ENCODE measurements around the gene AURKAIP1. TPM values are rescaled to one million over a fixed set of nuclear protein-coding genes. Genes with fewer than 3 reads are reported as not detected.
"Not testable (repeated sequence)": the region's sequence is repeated elsewhere in the genome, so short reads cannot be mapped to it uniquely, and the experiment has no call there.

Gene AURKAIP1
- total RNA-seq, 2 donors from 2014 or later = 152 to 161 TPM

DNA sequence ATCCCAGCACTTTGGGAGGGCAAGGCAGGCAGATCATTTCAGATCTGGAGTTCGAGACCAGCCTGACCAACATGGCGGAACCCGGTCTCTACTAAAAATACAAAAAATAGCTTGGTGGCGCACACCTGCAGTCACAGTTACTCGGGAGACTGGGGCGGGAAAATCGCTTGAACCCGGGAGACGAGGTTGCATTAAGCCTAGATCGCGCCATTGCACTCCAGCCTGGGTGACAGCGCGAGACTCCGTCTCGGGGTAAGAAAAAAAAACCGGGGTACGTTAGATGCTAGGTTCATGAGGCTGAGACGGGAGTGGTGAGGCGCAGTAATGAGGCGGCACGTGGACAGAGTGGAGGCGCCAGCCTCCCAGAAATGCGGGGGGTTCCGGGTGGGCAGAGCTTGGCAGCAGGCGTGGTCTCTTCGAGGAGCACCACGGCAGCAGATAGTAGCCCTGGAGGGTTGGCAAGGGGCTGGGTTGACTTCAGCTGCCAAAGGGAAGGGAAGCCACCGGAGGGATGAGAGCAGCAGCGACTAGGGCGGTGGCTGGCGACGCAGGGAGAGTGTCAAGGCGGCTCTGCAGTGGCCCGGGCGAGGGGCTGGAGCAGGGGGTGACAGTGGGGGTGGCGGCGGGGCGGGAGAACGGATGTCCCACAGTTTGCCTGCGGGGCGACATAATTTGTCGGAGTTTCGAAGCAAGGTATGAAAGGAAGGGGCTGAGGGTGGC, 31.3 kb upstream of the AURKAIP1 start:
- H3K27ac ChIP-seq = peak overlapping the region; percentile 77 to 83
- WGBS = 37% methylated on average over 43 of the region's 43 CpGs
- DNase-seq (ENCODE audit: low spot score) = no peak
- TF ChIP-seq POLR2A (IDR thresholded peaks at IDR 0.05) = no peak
- TF ChIP-seq, protein P1, sequence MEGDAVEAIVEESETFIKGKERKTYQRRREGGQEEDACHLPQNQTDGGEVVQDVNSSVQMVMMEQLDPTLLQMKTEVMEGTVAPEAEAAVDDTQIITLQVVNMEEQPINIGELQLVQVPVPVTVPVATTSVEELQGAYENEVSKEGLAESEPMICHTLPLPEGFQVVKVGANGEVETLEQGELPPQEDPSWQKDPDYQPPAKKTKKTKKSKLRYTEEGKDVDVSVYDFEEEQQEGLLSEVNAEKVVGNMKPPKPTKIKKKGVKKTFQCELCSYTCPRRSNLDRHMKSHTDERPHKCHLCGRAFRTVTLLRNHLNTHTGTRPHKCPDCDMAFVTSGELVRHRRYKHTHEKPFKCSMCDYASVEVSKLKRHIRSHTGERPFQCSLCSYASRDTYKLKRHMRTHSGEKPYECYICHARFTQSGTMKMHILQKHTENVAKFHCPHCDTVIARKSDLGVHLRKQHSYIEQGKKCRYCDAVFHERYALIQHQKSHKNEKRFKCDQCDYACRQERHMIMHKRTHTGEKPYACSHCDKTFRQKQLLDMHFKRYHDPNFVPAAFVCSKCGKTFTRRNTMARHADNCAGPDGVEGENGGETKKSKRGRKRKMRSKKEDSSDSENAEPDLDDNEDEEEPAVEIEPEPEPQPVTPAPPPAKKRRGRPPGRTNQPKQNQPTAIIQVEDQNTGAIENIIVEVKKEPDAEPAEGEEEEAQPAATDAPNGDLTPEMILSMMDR (IDR thresholded peaks at IDR 0.05) = no peak
- no peak for TF ChIP-seq POLR2AphosphoS5 (IDR thresholded peaks at IDR 0.05)
- peaks cover 10% of the 10 kb centered on the region for H3K4me1 ChIP-seq (replicated peaks)
- peak overlapping the region; percentile 96 to 99 for H3K4me3 ChIP-seq
- no peaks in the 10 kb centered on the region for H3K9me3 ChIP-seq
- intact Hi-C loops (cut with DNase I) = loop anchor here (5.0 kb wide), 1 partner anchor 36 kb away; no protein-coding TSS in a partner anchor
- H3K27me3 ChIP-seq (replicated peaks; ENCODE audit: insufficient read depth) = no peaks in the 10 kb centered on the region
- peaks cover 0 to 2% of the 10 kb centered on the region in 2 donors for H3K36me3 ChIP-seq

DNA sequence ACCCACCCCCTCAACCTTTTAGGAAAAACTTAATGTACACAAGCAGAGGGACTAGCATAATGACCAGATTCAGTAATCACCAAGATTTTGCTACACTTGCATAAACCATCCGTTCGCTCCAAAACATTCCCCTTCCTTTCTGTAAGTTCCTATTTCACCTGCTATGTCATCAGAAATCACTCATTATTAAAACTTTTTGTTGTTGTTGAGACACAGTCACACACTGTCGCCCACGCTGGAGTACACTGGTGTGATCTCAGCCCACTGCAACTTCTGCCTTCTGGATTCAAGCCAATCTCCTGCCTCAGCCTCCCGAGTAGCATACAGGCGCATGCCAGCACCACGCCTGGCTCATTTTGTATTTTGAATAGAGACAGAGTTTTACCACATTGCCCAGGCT, 28.6 kb upstream of the AURKAIP1 start:
- H3K27ac ChIP-seq = no peak overlapping the region
- intact Hi-C loops (cut with DNase I) = no loop called here
- TF ChIP-seq POLR2A (IDR thresholded peaks at IDR 0.05) = no peak
- TF ChIP-seq, protein P1 (IDR thresholded peaks at IDR 0.05) = no peak
- TF ChIP-seq POLR2AphosphoS5 (IDR thresholded peaks at IDR 0.05) = no peak
- no peaks in the 10 kb centered on the region for H3K27me3 ChIP-seq (replicated peaks; ENCODE audit: insufficient read depth)
- 81% methylated on average over 7 of the region's 7 CpGs for WGBS
- H3K9me3 ChIP-seq = no peaks in the 10 kb centered on the region
- no peak overlapping the region for H3K4me3 ChIP-seq
- no peak for DNase-seq (ENCODE audit: low spot score)
- peaks cover 0 to 2% of the 10 kb centered on the region in 2 donors for H3K36me3 ChIP-seq
- H3K4me1 ChIP-seq (replicated peaks) = peaks cover 16% of the 10 kb centered on the region

DNA sequence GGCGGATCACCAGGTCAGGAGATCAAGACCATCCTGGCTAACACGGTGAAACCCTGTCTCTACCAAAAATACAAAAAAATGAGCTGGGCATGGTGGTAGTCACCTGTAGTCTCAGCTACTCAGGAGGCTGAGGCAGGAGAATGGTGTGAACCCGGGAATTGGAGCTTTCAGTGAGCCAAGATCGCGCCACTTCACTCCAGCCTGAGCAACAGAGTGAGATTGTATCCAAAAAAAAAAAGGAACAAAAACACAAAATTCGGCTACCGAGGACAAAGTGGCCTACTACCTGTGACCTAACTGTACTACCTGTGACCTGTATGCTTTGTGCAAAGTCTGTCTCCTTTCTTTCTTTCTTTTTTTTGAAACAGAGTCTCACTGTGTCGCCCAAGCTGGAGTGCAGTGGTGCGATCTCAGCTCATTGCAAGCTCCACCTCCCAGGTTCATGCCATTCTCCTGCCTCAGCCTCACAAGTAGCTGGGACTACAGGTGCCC, 27.9 kb upstream of the AURKAIP1 start:
- H3K4me1 ChIP-seq (replicated peaks) = peaks cover 19% of the 10 kb centered on the region
- H3K4me3 ChIP-seq; H3K27ac ChIP-seq; H3K27me3 ChIP-seq (replicated peaks; ENCODE audit: insufficient read depth); H3K36me3 ChIP-seq; H3K9me3 ChIP-seq; DNase-seq (ENCODE audit: low spot score); intact Hi-C loops (cut with DNase I): not testable (repeated sequence)
- WGBS = 85% methylated on average over 9 of the region's 9 CpGs

DNA sequence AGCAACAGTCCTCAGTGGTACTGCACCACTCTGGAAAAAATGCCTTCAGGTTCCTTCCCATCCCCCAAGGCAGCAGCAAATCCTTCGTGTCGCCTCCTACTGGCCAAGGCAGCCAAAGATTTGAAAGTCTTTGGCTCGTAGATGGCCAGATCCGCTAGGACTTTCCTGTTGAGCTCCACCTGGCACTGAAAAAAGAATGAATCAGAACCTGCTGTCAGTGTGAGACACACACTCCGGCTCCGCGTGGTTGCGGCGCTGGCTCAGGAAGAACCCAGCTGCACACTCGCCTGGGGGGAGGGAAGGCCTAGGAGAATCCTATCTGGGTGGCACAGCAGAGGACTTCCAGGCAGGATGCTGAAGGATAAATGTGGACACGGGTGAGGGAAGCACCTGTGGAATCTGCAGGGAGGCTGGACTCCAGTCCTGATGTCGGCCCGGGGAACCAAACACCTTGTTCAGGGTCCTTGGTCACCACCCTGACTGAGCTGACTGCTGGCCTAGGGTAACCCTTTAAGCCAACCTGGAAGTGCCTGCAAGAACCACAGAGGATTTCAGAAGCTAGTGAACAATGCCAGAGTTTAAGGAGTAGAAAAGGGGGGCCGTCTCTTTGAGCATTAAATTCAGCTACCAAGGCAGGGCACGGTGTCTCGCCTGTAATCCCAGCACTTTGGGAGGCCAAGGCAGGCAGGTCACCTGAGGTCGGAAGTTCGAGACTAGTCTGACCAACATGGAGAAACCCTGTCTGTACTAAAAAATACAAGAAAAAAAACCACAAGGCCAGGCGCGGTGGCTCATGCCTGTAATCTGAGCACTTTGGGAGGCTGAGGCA, 27.3 kb upstream of the AURKAIP1 start:
- no peak for TF ChIP-seq POLR2A (IDR thresholded peaks at IDR 0.05)
- TF ChIP-seq, protein P1 (IDR thresholded peaks at IDR 0.05) = peak in 2 of 4 experiments; percentile 23 to 37
- H3K36me3 ChIP-seq = peaks cover 0 to 5% of the 10 kb centered on the region in 2 donors
- no peaks in the 10 kb centered on the region for H3K27me3 ChIP-seq (replicated peaks; ENCODE audit: insufficient read depth)
- no peak overlapping the region for H3K27ac ChIP-seq
- no peak overlapping the region for H3K4me3 ChIP-seq
- intact Hi-C loops (cut with DNase I) = no loop called here
- WGBS = 68% methylated on average over 20 of the region's 20 CpGs
- no peaks in the 10 kb centered on the region for H3K9me3 ChIP-seq
- no peak for DNase-seq (ENCODE audit: low spot score)
- peaks cover 24% of the 10 kb centered on the region for H3K4me1 ChIP-seq (replicated peaks)

DNA sequence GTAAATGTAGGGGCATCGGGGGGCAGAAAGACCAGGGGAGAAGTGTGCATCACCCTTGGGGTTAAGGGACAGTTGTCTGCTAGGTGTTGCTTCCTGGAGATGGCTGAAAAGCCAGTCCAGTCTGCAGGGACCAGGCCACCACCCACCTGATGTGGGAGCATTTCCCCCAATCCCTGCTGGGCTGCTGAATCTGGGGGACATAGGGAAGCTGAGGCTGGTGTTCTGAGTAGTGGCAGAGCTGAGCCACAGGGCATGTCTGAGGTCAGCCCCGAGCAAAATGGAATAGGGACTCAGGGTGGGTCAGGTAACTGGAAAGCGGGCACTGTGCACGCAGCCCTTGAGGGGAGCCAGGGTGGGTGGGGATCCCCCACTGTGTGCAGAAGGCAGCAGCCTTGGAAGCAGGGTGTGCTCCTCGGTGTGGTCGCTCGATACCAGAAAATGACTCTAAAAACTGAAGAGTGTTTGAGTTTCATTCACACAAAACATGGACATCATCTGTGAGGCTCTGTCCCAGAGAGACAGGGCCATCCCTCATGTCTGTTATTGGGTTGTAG, 26.5 kb upstream of the AURKAIP1 start:
- WGBS = 83% methylated on average over 7 of the region's 7 CpGs
- H3K36me3 ChIP-seq = peaks cover 0 to 6% of the 10 kb centered on the region in 2 donors
- no peak overlapping the region for H3K4me3 ChIP-seq
- TF ChIP-seq, protein P1 (IDR thresholded peaks at IDR 0.05) = no peak
- TF ChIP-seq POLR2AphosphoS5 (IDR thresholded peaks at IDR 0.05) (no peak), POLR2A (IDR thresholded peaks at IDR 0.05) (no peak)
- no peak for DNase-seq (ENCODE audit: low spot score)
- intact Hi-C loops (cut with DNase I) = no loop called here
- H3K4me1 ChIP-seq (replicated peaks) = peaks cover 24% of the 10 kb centered on the region
- H3K9me3 ChIP-seq = no peaks in the 10 kb centered on the region
- no peaks in the 10 kb centered on the region for H3K27me3 ChIP-seq (replicated peaks; ENCODE audit: insufficient read depth)
- no peak overlapping the region for H3K27ac ChIP-seq
